ENCODE results near the gene PLET1. TPM values are rescaled to one million over a fixed set of nuclear protein-coding genes. Genes with fewer than 3 reads are reported as not detected.
A peak's percentile ranks its signal among the peaks of the same experiment; 100 is the strongest.

The PLET1 gene
- total RNA-seq, 2 experiments from 2014 or later: not detected

GRCh38 chr11:112226831-112227401 lies 33.7 kb downstream of the PLET1 start:
- H3K36me3 ChIP-seq (ENCODE audit: insufficient read depth, low read length): peaks cover 28% of the 10 kb centered on the region; the same call in 1 of the 2 replicates
- intact Hi-C loops (cut with micrococcal nuclease; ENCODE audit: unreplicated experiment): no loop called here
- H3K4me1 ChIP-seq (ENCODE audit: insufficient read depth, low read length, poor library complexity, severe bottlenecking): peaks cover 10% of the 10 kb centered on the region
- peak overlapping the region; percentile 98 for H3K4me2 ChIP-seq (ENCODE audit: low read length)
- TF ChIP-seq EZH2phosphoT487 (IDR thresholded peaks at IDR 0.05; ENCODE audit: borderline replicate concordance, low read depth, low read length): no peak
- TF ChIP-seq CTCF (conservative IDR thresholded peaks at IDR 0.05; ENCODE audit: low read length): no peak
- ChIA-PET CTCF (ENCODE audit: unreplicated experiment) (interaction anchor here (0.7 kb wide), 1 partner anchor 320 kb away, joined by 3 read pairs; no protein-coding TSS in a partner anchor), POLR2A (interaction anchor here (0.7 to 1.1 kb wide), 5 partner anchors 10 to 532 kb away, joined by 3 to 8 read pairs (median 4); no protein-coding TSS in a partner anchor)
- H3K27ac ChIP-seq (ENCODE audit: low read depth, low read length, poor library complexity, severe bottlenecking): peak overlapping the region; percentile 58
- no TSS peak for BruUV-seq (replicated peaks)
- peak overlapping the region; percentile 79 for H3K4me3 ChIP-seq (ENCODE audit: low read depth, low read length, poor library complexity, severe bottlenecking)
- H3K9me2 ChIP-seq (ENCODE audit: insufficient read depth, low read length): no peaks in the 10 kb centered on the region
- peak; percentile 4 for DNase-seq (ENCODE audit: low spot score)
- peaks cover 13% of the 10 kb centered on the region; the same call in 1 of the 2 replicates for H3K79me2 ChIP-seq (ENCODE audit: insufficient read depth, low read depth, low read length)
- H4K20me1 ChIP-seq (ENCODE audit: insufficient read depth, low read length): no peaks in the 10 kb centered on the region
- H2AFZ ChIP-seq (ENCODE audit: low read length): peak overlapping the region; percentile 77
- no peaks in the 10 kb centered on the region for H3K9me3 ChIP-seq (ENCODE audit: low read length)

- Histone ChIP-seq H3K27ac (ENCODE audit: low read depth, low read length, poor library complexity, severe bottlenecking) (peak within 1 kb of the TSS; percentile 58), H3K4me3 (ENCODE audit: low read depth, low read length, poor library complexity, severe bottlenecking) (peak within 1 kb of the TSS; percentile 79), H3K79me2 (ENCODE audit: insufficient read depth, low read depth, low read length) (peaks cover 13% of the 10 kb centered on the region; the same call in 1 of the 2 replicates), H3K9me2 (ENCODE audit: insufficient read depth, low read length) (no peaks in the 10 kb centered on the region), H3K4me2 (ENCODE audit: low read length) (peak within 1 kb of the TSS; percentile 98), H3K9me3 (ENCODE audit: low read length) (no peaks in the 10 kb centered on the region), H4K20me1 (ENCODE audit: insufficient read depth, low read length) (no peaks in the 10 kb centered on the region), H3K36me3 (ENCODE audit: insufficient read depth, low read length) (peaks cover 28% of the 10 kb centered on the region; the same call in 1 of the 2 replicates), H2AFZ (ENCODE audit: low read length) (peak within 1 kb of the TSS; percentile 77), H3K4me1 (ENCODE audit: insufficient read depth, low read length, poor library complexity, severe bottlenecking) (peaks cover 10% of the 10 kb centered on the region)
- intact Hi-C loops (cut with micrococcal nuclease; ENCODE audit: unreplicated experiment): no loop called here
- DNase-seq (ENCODE audit: low spot score): peak; percentile 91
- TF ChIP-seq EZH2phosphoT487 (IDR thresholded peaks at IDR 0.05; ENCODE audit: borderline replicate concordance, low read depth, low read length) (no peak), CTCF (conservative IDR thresholded peaks at IDR 0.05; ENCODE audit: low read length) (no peak)
- CTCF ChIA-PET (ENCODE audit: unreplicated experiment): interaction anchor here (0.7 kb wide), 1 partner anchor 321 kb away, joined by 3 read pairs; no protein-coding TSS in a partner anchor
- no TSS peak for BruUV-seq (replicated peaks)
- POLR2A ChIA-PET: interaction anchor here (0.7 to 1.1 kb wide), 5 partner anchors 10 to 532 kb away, joined by 3 to 8 read pairs (median 4); no protein-coding TSS in a partner anchor
Observed at GRCh38 chr11:112226062-112226830, 34.4 kb downstream of the PLET1 start, which contains the start of gene PTS. Gene PTS, plus strand, starts transcription at chr11:112226428. Its CDS starts 16 bp downstream, at chr11:112226444.
